ENCODE measurements around the gene RNF34. TPM values are rescaled to one million over a fixed set of nuclear protein-coding genes. Genes with fewer than 3 reads are reported as not detected.
A peak's percentile ranks its signal among the peaks of the same experiment; 100 is the strongest.

Gene RNF34
- total RNA-seq, 2 donors from 2014 or later, result 72.6 to 74.7 TPM

- no peaks in the 10 kb centered on the region for H3K27me3 ChIP-seq (ENCODE audit: control insufficient read depth, insufficient read depth, low read length, poor library complexity, severe bottlenecking)
Measured at GRCh38 chr12:121467638-121468498, 68.0 kb downstream of the RNF34 start.

GRCh38 chr12:121468499-121468801 lies 68.5 kb downstream of the RNF34 start:
- Histone ChIP-seq H3K4me1 (ENCODE audit: control insufficient read depth, insufficient read depth, low read length) (peaks cover 4% of the 10 kb centered on the region), H3K9ac (ENCODE audit: extremely low read depth, low read length, poor library complexity, severe bottlenecking) (no peak overlapping the region), H3K36me3 (ENCODE audit: control insufficient read depth, insufficient read depth, low read length) (peaks cover 8% of the 10 kb centered on the region), H3K27ac (ENCODE audit: low read depth, low read length) (no peak overlapping the region), H3K4me3 (ENCODE audit: low read length) (no peak overlapping the region), H3K9me3 (ENCODE audit: control insufficient read depth, low read length) (no peaks in the 10 kb centered on the region), H3K27me3 (ENCODE audit: control insufficient read depth, insufficient read depth, low read length, poor library complexity, severe bottlenecking) (no peaks in the 10 kb centered on the region)
- peak; percentile 58 for DNase-seq
- Mint-ChIP-seq H3K9me3 (no peaks in the 10 kb centered on the region), H3K4me1 (peaks cover 17% of the 10 kb centered on the region), H3K4me3 (peak overlapping the region; percentile 49), H3K27me3 (ENCODE audit: insufficient read depth) (peaks cover 3% of the 10 kb centered on the region), H3K27ac (no peak overlapping the region), H3K36me3 (ENCODE audit: low read depth) (peaks cover 7% of the 10 kb centered on the region)
- TF ChIP-seq CTCF (conservative IDR thresholded peaks at IDR 0.05), result no peak
- 80 to 92% methylated on average over 2 to 4 of the region's 4 CpGs for WGBS, 2 experiments (ENCODE audit: insufficient coverage in 1 of 2, insufficient read length in 1 of 2)

More at GRCh38 chr12:121467638-121468498, 68.0 kb downstream of the RNF34 start:
- DNase-seq, result peak; percentile 93
- peaks cover 8% of the 10 kb centered on the region for H3K36me3 ChIP-seq (ENCODE audit: control insufficient read depth, insufficient read depth, low read length)
- H3K27ac ChIP-seq (ENCODE audit: low read depth, low read length), result peak overlapping the region; percentile 76
- TF ChIP-seq CTCF (conservative IDR thresholded peaks at IDR 0.05), result no peak
- H3K4me3 ChIP-seq (ENCODE audit: low read length), result peak overlapping the region; percentile 72
- peaks cover 7% of the 10 kb centered on the region for H3K36me3 Mint-ChIP-seq (ENCODE audit: low read depth)
- H3K27ac Mint-ChIP-seq, result no peak overlapping the region
- H3K9me3 Mint-ChIP-seq, result no peaks in the 10 kb centered on the region
- H3K4me1 ChIP-seq (ENCODE audit: control insufficient read depth, insufficient read depth, low read length), result peaks cover 4% of the 10 kb centered on the region
- H3K4me3 Mint-ChIP-seq, result peak overlapping the region; percentile 49
- H3K9me3 ChIP-seq (ENCODE audit: control insufficient read depth, low read length), result no peaks in the 10 kb centered on the region
- H3K4me1 Mint-ChIP-seq, result peaks cover 17% of the 10 kb centered on the region
- 13 to 27% methylated on average over 17 to 48 of the region's 48 CpGs for WGBS, 2 experiments (ENCODE audit: insufficient coverage in 1 of 2, insufficient read length in 1 of 2)
- peaks cover 3% of the 10 kb centered on the region for H3K27me3 Mint-ChIP-seq (ENCODE audit: insufficient read depth)
- H3K9ac ChIP-seq (ENCODE audit: extremely low read depth, low read length, poor library complexity, severe bottlenecking), result peak overlapping the region; percentile 51

- Mint-ChIP-seq H3K4me3 (no peak overlapping the region), H3K27me3 (ENCODE audit: insufficient read depth) (peaks cover 3% of the 10 kb centered on the region), H3K27ac (no peak overlapping the region), H3K36me3 (ENCODE audit: low read depth) (peaks cover 3% of the 10 kb centered on the region), H3K9me3 (no peaks in the 10 kb centered on the region), H3K4me1 (peaks cover 9% of the 10 kb centered on the region)
- DNase-seq, result no peak
- H3K9ac ChIP-seq (ENCODE audit: extremely low read depth, low read length, poor library complexity, severe bottlenecking), result no peak overlapping the region
- H3K27me3 ChIP-seq (ENCODE audit: control insufficient read depth, insufficient read depth, low read length, poor library complexity, severe bottlenecking), result no peaks in the 10 kb centered on the region
- no peak overlapping the region for H3K4me3 ChIP-seq (ENCODE audit: low read length)
- WGBS, 2 experiments (ENCODE audit: insufficient coverage in 1 of 2, insufficient read length in 1 of 2), result 100% methylated on average over 1 to 2 of the region's 2 CpGs
- no peak for TF ChIP-seq CTCF (conservative IDR thresholded peaks at IDR 0.05)
- H3K4me1 ChIP-seq (ENCODE audit: control insufficient read depth, insufficient read depth, low read length), result peaks cover 4% of the 10 kb centered on the region
- no peaks in the 10 kb centered on the region for H3K36me3 ChIP-seq (ENCODE audit: control insufficient read depth, insufficient read depth, low read length)
- no peak overlapping the region for H3K27ac ChIP-seq (ENCODE audit: low read depth, low read length)
- H3K9me3 ChIP-seq (ENCODE audit: control insufficient read depth, low read length), result no peaks in the 10 kb centered on the region
Measured at GRCh38 chr12:121470751-121471150, 70.8 kb downstream of the RNF34 start.
